Neural progenitor cell (in vitro differentiated cells): ENCODE results near the gene MS4A14.
"Not testable (repeated sequence)": the region's sequence is repeated elsewhere in the genome, so short reads cannot be mapped to it uniquely, and the experiment has no call there.

Experiments
- EZH2 ChIP-seq: fragments of 200-600 bp; sonication (generic); IDR thresholded peaks from 2 replicates; pipeline ENCODE4 v1.6.1; 2017; ENCODE audit warnings: antibody characterized with exemption, mild to moderate bottlenecking, moderate library complexity
- TF ChIP-seq, protein P1 (sequence below): fragments of 200-600 bp; sonication (generic); IDR thresholded peaks from 2 replicates; pipeline ENCODE4 v1.5.1; 2017; ENCODE audit warnings: antibody characterized with exemption, mild to moderate bottlenecking

DNA sequence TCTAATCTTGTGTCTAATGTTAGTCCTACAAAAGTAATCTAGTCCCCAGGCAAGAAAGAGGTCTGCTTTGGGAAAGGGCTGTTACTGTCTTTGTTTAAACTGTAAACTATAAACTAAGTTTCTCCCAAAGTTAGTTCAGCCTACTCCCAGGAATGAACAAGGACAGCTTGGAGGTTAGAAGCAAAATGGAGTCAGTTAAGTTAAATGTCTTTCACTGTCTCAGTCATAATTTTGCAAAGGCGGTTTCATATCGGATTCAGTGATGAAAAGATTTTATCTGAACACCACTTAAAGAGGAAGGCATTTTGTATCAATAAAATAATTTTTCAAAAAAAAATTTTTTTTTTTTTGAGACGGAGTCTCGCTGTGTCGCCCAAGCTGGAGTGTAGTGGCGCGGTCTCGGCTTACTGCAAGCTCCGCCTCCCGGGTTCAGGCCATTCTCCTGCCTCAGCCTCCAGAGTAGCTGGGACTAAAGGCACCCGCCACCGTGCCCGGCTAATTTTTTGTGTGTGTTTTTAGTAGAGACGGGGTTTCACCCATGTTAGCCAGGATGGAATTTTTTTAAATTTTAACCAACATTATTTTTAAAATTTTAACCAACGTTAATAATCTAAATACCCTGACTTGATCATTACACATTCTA is 29.9 kb upstream of the MS4A14 start:
- TF ChIP-seq, protein P1, sequence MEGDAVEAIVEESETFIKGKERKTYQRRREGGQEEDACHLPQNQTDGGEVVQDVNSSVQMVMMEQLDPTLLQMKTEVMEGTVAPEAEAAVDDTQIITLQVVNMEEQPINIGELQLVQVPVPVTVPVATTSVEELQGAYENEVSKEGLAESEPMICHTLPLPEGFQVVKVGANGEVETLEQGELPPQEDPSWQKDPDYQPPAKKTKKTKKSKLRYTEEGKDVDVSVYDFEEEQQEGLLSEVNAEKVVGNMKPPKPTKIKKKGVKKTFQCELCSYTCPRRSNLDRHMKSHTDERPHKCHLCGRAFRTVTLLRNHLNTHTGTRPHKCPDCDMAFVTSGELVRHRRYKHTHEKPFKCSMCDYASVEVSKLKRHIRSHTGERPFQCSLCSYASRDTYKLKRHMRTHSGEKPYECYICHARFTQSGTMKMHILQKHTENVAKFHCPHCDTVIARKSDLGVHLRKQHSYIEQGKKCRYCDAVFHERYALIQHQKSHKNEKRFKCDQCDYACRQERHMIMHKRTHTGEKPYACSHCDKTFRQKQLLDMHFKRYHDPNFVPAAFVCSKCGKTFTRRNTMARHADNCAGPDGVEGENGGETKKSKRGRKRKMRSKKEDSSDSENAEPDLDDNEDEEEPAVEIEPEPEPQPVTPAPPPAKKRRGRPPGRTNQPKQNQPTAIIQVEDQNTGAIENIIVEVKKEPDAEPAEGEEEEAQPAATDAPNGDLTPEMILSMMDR: not testable (repeated sequence)
- not testable (repeated sequence) for TF ChIP-seq EZH2
